ENCODE data around the gene SLC49A4. TPM values are rescaled to one million over a fixed set of nuclear protein-coding genes. Genes with fewer than 3 reads are reported as not detected.
"Not testable (repeated sequence)": the region's sequence is repeated elsewhere in the genome, so short reads cannot be mapped to it uniquely, and the experiment has no call there.

The SLC49A4 gene, protein sequence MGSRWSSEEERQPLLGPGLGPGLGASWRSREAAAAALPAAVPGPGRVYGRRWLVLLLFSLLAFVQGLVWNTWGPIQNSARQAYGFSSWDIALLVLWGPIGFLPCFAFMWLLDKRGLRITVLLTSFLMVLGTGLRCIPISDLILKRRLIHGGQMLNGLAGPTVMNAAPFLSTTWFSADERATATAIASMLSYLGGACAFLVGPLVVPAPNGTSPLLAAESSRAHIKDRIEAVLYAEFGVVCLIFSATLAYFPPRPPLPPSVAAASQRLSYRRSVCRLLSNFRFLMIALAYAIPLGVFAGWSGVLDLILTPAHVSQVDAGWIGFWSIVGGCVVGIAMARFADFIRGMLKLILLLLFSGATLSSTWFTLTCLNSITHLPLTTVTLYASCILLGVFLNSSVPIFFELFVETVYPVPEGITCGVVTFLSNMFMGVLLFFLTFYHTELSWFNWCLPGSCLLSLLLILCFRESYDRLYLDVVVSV
- total RNA-seq, result 2.0 TPM in 2 replicates

GRCh38 chr3:122794779-122795673 lies at the start of gene SLC49A4:
SLC49A4 (plus strand) TSS chr3:122795069; CDS start chr3:122795193, 124 bp downstream.
- peak within 1 kb of the TSS; percentile 88 for H3K4me3 Mint-ChIP-seq (ENCODE audit: low read depth)
- H3K36me3 Mint-ChIP-seq (ENCODE audit: low read depth), result peaks cover 4% of the 10 kb centered on the region

DNA sequence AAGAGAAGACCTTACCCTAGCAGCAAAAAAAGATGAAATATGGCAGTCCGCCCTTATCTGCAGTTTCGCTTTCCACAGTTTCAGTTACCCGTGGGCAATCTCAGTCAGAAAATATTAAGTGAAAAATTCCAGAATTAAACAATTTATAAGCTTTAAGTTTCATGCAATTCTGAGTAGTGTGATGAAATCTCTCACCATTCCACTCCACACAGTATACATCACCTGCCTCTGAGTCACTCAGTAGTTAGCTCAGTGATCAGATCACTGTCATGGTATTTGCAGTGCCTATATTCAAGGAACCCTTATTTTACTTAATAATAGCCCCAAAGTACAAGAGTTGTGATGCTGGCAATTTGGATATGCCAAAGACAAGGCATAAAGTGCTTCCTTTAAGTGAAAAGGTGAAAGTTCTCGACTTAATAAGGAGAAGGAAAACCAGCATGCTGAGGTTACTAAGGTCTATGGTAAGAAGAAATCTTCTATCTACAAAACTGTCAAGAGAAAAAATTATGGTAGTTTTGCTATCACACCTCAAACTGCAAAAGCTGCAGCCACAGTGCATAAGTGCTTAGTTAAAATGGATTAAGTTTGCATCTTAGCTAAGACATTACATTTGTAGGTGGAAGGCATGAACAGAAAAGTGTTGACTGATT lies 49.4 kb upstream of the SLC49A4 start:
- H3K36me3 Mint-ChIP-seq (ENCODE audit: low read depth), result peaks cover 22% of the 10 kb centered on the region
- no peaks in the 10 kb centered on the region for H3K4me1 Mint-ChIP-seq (ENCODE audit: low read depth)
- no peaks in the 10 kb centered on the region for H3K9me3 Mint-ChIP-seq
- no peak for DNase-seq (ENCODE audit: low spot score)
- H3K4me3 Mint-ChIP-seq (ENCODE audit: low read depth), result no peak overlapping the region
- H3K27me3 Mint-ChIP-seq (ENCODE audit: low read depth), result no peaks in the 10 kb centered on the region
- H3K27ac Mint-ChIP-seq, result no peak overlapping the region
- intact Hi-C loops (cut with micrococcal nuclease), result no loop called here

More at GRCh38 chr3:122794779-122795673, at the start of gene SLC49A4:
- Mint-ChIP-seq H3K27me3 (ENCODE audit: low read depth) (peaks cover 3% of the 10 kb centered on the region), H3K9me3 (no peaks in the 10 kb centered on the region), H3K27ac (peak within 1 kb of the TSS; percentile 77), H3K4me1 (ENCODE audit: low read depth) (peaks cover 31% of the 10 kb centered on the region)
- peak; percentile 62 for DNase-seq (ENCODE audit: low spot score)
- intact Hi-C loops (cut with micrococcal nuclease), result loop anchor here (5.0 to 10.0 kb wide), 6 partner anchors 113 to 1250 kb away; partner anchors contain the start of genes DTX3L, FAM162A, HACD2 and MIX23

DNA sequence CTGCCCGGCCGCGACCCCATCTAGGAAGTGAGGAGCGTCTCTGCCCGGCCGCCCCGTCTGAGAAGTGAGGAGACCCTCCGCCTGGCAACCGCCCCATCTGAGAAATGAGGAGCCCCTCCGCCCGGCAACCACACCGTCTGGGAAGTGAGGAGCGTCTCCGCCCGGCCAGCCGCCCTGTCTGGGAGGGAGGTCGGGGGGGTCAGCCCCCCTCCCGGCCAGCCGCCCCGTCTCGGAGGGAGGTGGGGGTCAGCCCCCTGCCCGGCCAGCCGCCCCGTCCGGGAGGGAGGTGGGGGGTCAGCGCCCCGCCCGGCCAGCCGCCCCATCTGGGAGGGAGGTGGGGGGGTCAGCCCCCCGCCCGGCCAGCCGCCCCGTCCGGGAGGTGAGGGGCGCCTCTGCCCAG lies 47.6 kb upstream of the SLC49A4 start:
- intact Hi-C loops (cut with micrococcal nuclease), result not testable (repeated sequence)

GRCh38 chr3:122748347-122748746 lies 46.5 kb upstream of the SLC49A4 start:
- intact Hi-C loops (cut with micrococcal nuclease), result no loop called here
- no peak overlapping the region for H3K4me3 Mint-ChIP-seq (ENCODE audit: low read depth)
- no peaks in the 10 kb centered on the region for H3K27me3 Mint-ChIP-seq (ENCODE audit: low read depth)
- H3K9me3 Mint-ChIP-seq, result no peaks in the 10 kb centered on the region
- no peak for DNase-seq (ENCODE audit: low spot score)
- H3K36me3 Mint-ChIP-seq (ENCODE audit: low read depth), result peaks cover 7% of the 10 kb centered on the region
- H3K4me1 Mint-ChIP-seq (ENCODE audit: low read depth), result no peaks in the 10 kb centered on the region
- no peak overlapping the region for H3K27ac Mint-ChIP-seq

More for the DNA sequence above, 47.6 kb upstream of the SLC49A4 start:
- not testable (repeated sequence) for H3K4me3 Mint-ChIP-seq (ENCODE audit: low read depth); H3K4me1 Mint-ChIP-seq (ENCODE audit: low read depth); DNase-seq (ENCODE audit: low spot score); H3K9me3 Mint-ChIP-seq; H3K27ac Mint-ChIP-seq; H3K27me3 Mint-ChIP-seq (ENCODE audit: low read depth)
- peaks cover 13% of the 10 kb centered on the region for H3K36me3 Mint-ChIP-seq (ENCODE audit: low read depth)

DNA sequence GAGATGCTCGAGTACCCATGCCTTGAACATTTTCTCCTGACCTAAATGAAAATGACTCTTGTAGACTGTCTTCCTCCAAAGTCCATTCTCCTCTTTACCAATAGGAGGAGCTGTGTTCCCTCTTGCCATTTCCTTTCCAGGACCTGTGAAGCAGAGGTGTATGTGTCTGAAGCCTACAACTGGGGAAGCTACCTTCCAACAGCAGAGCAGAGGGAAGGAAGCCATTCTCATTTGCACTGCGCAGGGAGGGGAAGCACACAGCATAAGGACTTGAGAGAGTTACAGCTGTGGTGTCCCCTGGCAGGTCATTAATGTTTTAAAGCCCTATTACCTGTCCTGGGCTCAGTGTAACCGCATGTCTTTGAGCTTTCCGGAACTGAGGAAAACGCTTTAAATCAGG lies 39.9 kb upstream of the SLC49A4 start:
- Mint-ChIP-seq H3K4me1 (ENCODE audit: low read depth) (peaks cover 8% of the 10 kb centered on the region), H3K4me3 (ENCODE audit: low read depth) (no peak overlapping the region), H3K36me3 (ENCODE audit: low read depth) (peaks cover 8% of the 10 kb centered on the region), H3K9me3 (no peaks in the 10 kb centered on the region), H3K27me3 (ENCODE audit: low read depth) (no peaks in the 10 kb centered on the region), H3K27ac (no peak overlapping the region)
- intact Hi-C loops (cut with micrococcal nuclease), result no loop called here
- no peak for DNase-seq (ENCODE audit: low spot score)

DNA sequence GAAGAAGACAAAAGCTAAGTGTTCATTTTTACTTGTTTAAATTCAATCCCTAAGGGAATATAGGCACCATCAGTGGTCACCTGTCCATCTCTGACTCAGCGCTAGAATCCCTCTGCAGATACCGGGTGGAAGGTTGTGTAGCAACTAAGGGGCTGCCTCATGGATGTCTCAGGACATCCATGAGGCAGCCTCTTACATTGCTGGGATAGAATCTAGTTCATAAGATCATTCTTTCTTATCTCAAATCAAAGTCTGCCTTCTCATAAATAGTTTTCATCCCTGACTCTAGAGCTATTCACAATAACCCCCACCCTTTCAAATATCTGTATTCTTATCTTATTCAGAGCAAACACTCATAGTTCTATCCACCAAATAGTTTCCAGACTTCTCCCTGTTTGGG lies 39.4 kb upstream of the SLC49A4 start:
- Mint-ChIP-seq H3K27me3 (ENCODE audit: low read depth) (no peaks in the 10 kb centered on the region), H3K27ac (no peak overlapping the region), H3K9me3 (no peaks in the 10 kb centered on the region), H3K4me1 (ENCODE audit: low read depth) (peaks cover 8% of the 10 kb centered on the region), H3K36me3 (ENCODE audit: low read depth) (peaks cover 8% of the 10 kb centered on the region), H3K4me3 (ENCODE audit: low read depth) (no peak overlapping the region)
- intact Hi-C loops (cut with micrococcal nuclease), result no loop called here
- DNase-seq (ENCODE audit: low spot score), result no peak

DNA sequence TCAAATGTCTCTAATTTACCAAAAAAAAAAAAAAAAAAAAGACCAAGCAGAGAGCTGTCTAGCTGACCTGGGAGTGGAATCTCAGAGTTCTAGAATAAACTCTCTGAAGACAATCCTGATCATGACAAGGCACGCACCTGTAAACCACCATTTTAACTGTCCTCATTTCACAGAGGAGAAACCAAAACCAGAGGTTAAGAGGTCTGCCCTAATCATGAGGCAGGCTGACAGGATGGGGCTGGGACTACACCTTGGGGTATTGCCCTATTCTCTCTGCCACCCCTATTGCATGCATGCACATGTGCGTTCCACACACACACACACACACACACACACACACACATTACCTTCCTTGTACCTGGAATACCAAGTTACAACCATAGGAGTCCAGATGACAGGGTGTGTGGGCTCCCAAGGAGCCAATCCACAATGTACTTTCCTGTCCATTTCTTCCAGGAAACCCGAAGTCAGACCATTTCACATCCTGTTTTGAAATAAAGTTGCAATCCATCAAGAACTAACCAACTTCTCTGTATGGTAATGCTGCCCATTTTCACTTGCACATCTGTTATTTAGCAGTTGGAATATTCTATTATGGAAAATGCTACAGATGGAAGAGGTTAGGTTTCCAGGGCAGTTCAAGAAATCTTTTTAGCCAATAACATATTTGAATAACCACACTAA lies 35.9 kb upstream of the SLC49A4 start:
- H3K4me3 Mint-ChIP-seq (ENCODE audit: low read depth), result no peak overlapping the region
- intact Hi-C loops (cut with micrococcal nuclease), result no loop called here
- no peak overlapping the region for H3K27ac Mint-ChIP-seq

GRCh38 chr3:122760453-122761271 lies 34.2 kb upstream of the SLC49A4 start:
- Mint-ChIP-seq H3K27ac (no peak overlapping the region), H3K9me3 (no peaks in the 10 kb centered on the region), H3K27me3 (ENCODE audit: low read depth) (no peaks in the 10 kb centered on the region), H3K4me1 (ENCODE audit: low read depth) (peaks cover 8% of the 10 kb centered on the region), H3K36me3 (ENCODE audit: low read depth) (no peaks in the 10 kb centered on the region), H3K4me3 (ENCODE audit: low read depth) (no peak overlapping the region)
- intact Hi-C loops (cut with micrococcal nuclease), result no loop called here
- DNase-seq (ENCODE audit: low spot score), result no peak

More for the DNA sequence above, 35.9 kb upstream of the SLC49A4 start:
- Mint-ChIP-seq H3K36me3 (ENCODE audit: low read depth) (peaks cover 8% of the 10 kb centered on the region), H3K27me3 (ENCODE audit: low read depth) (no peaks in the 10 kb centered on the region), H3K9me3 (no peaks in the 10 kb centered on the region), H3K4me1 (ENCODE audit: low read depth) (peaks cover 8% of the 10 kb centered on the region)
- DNase-seq (ENCODE audit: low spot score), result no peak

GRCh38 chr3:122766430-122766829 lies 28.4 kb upstream of the SLC49A4 start:
- intact Hi-C loops (cut with micrococcal nuclease), result no loop called here
- Mint-ChIP-seq H3K27me3 (ENCODE audit: low read depth) (no peaks in the 10 kb centered on the region), H3K36me3 (ENCODE audit: low read depth) (peaks cover 3% of the 10 kb centered on the region), H3K4me1 (ENCODE audit: low read depth) (peaks cover 4% of the 10 kb centered on the region), H3K9me3 (no peaks in the 10 kb centered on the region), H3K27ac (no peak overlapping the region), H3K4me3 (ENCODE audit: low read depth) (no peak overlapping the region)
- DNase-seq (ENCODE audit: low spot score), result no peak

DNA sequence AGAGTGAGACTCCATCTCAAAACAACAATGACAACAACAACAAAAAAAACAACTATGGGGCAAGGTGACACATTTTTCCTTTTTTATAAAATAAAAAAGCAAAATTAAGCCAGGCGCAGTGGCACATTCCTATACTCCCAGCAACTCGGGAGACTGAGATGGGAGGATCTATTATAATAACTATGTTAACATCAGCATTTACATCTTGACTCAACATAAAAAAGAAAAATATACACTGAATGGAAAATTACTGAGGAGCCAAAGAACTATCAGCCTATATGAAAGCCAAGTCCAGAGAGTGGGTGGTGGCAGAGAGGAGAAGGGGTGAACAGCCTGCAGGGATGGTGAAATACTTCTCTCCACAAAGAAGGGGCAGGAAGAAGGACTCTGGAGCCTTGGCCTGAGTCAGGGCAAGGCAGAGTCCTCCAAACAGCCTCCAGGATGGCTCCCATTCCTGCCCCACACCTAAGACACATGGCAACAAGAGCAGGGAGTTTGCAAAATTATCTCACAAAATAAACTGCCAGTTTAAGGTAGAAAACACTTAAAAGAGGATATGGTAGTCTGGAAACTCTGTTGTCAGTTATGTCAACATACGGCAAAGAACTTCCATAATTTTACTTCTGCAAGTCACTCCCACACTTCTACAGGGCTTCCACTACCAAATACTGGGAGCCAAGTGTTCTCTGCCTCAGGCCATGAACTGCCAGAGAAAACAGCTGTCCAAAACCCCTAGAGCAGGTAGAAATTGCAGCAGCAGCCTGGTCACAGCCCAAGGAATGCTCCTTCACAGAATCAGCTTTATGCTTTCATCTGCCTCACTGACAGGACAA lies 27.1 kb upstream of the SLC49A4 start:
- Mint-ChIP-seq H3K36me3 (ENCODE audit: low read depth) (peaks cover 3% of the 10 kb centered on the region), H3K9me3 (no peaks in the 10 kb centered on the region), H3K27ac (no peak overlapping the region), H3K27me3 (ENCODE audit: low read depth) (no peaks in the 10 kb centered on the region), H3K4me3 (ENCODE audit: low read depth) (no peak overlapping the region), H3K4me1 (ENCODE audit: low read depth) (peaks cover 4% of the 10 kb centered on the region)
- no peak for DNase-seq (ENCODE audit: low spot score)
- intact Hi-C loops (cut with micrococcal nuclease), result no loop called here

All from activated T-helper 2 cell treated with anti-CD3 and anti-CD28 coated beads, Interferon-gamma antibody, Interleukin-2, Interleukin-4, amounts not matched to agents 10 μg/mL and 5 μg/mL and 100 μg/mL, durations not matched to agents 14 hours and 24 hours and 36 hours (primary cell).